ENCODE data around the gene CDHR1.
"Not testable (repeated sequence)": the region's sequence is repeated elsewhere in the genome, so short reads cannot be mapped to it uniquely, and the experiment has no call there.

CDHR1 gene

GRCh38 chr10:84164442-84164841 is 29.9 kb upstream of the CDHR1 start:
- H3K27ac Mint-ChIP-seq (ENCODE audit: low read depth): no peak overlapping the region

GRCh38 chr10:84166620-84167288 is 27.6 kb upstream of the CDHR1 start:
- no peaks in the 10 kb centered on the region for H3K9me3 Mint-ChIP-seq
- ATAC-seq (replicated peaks; ENCODE audit: extremely low read depth, poor library complexity, severe bottlenecking) (no peak), DNase-seq (ENCODE audit: low spot score in 2 of 2) (no peak)
- H3K27ac Mint-ChIP-seq (ENCODE audit: low read depth): no peak overlapping the region
- no peaks in the 10 kb centered on the region for H3K4me1 Mint-ChIP-seq
- H3K4me3 Mint-ChIP-seq: no peak overlapping the region
- no peaks in the 10 kb centered on the region for H3K36me3 Mint-ChIP-seq (ENCODE audit: insufficient read depth)
- no peaks in the 10 kb centered on the region for H3K27me3 Mint-ChIP-seq

More at GRCh38 chr10:84164442-84164841, 29.9 kb upstream of the CDHR1 start:
- Mint-ChIP-seq H3K9me3 (no peaks in the 10 kb centered on the region), H3K27me3 (no peaks in the 10 kb centered on the region), H3K4me3 (no peak overlapping the region), H3K36me3 (ENCODE audit: insufficient read depth) (no peaks in the 10 kb centered on the region), H3K4me1 (peaks cover 4% of the 10 kb centered on the region)
- DNase-seq (ENCODE audit: low spot score in 2 of 2) (no peak), ATAC-seq (replicated peaks; ENCODE audit: extremely low read depth, poor library complexity, severe bottlenecking) (no peak)

- H3K4me1 Mint-ChIP-seq; ATAC-seq (replicated peaks; ENCODE audit: extremely low read depth, poor library complexity, severe bottlenecking); H3K27me3 Mint-ChIP-seq; DNase-seq (ENCODE audit: low spot score in 2 of 2); H3K36me3 Mint-ChIP-seq (ENCODE audit: insufficient read depth); H3K9me3 Mint-ChIP-seq; H3K4me3 Mint-ChIP-seq; H3K27ac Mint-ChIP-seq (ENCODE audit: low read depth): not testable (repeated sequence)
Observed at GRCh38 chr10:84167289-84167653, 27.1 kb upstream of the CDHR1 start.

GRCh38 chr10:84168382-84168781 is 26.0 kb upstream of the CDHR1 start:
- H3K27ac Mint-ChIP-seq (ENCODE audit: low read depth); H3K4me3 Mint-ChIP-seq; ATAC-seq (replicated peaks; ENCODE audit: extremely low read depth, poor library complexity, severe bottlenecking); H3K27me3 Mint-ChIP-seq; H3K36me3 Mint-ChIP-seq (ENCODE audit: insufficient read depth); H3K9me3 Mint-ChIP-seq; DNase-seq (ENCODE audit: low spot score in 2 of 2); H3K4me1 Mint-ChIP-seq: not testable (repeated sequence)

GRCh38 chr10:84171237-84171636 is 23.1 kb upstream of the CDHR1 start:
- not testable (repeated sequence) for H3K4me1 Mint-ChIP-seq; H3K27ac Mint-ChIP-seq (ENCODE audit: low read depth); H3K36me3 Mint-ChIP-seq (ENCODE audit: insufficient read depth); ATAC-seq (replicated peaks; ENCODE audit: extremely low read depth, poor library complexity, severe bottlenecking); DNase-seq (ENCODE audit: low spot score in 2 of 2); H3K9me3 Mint-ChIP-seq; H3K4me3 Mint-ChIP-seq; H3K27me3 Mint-ChIP-seq

- not testable (repeated sequence) for DNase-seq (ENCODE audit: low spot score in 2 of 2); H3K27ac Mint-ChIP-seq (ENCODE audit: low read depth); H3K36me3 Mint-ChIP-seq (ENCODE audit: insufficient read depth); H3K4me3 Mint-ChIP-seq; H3K4me1 Mint-ChIP-seq; H3K9me3 Mint-ChIP-seq; H3K27me3 Mint-ChIP-seq; ATAC-seq (replicated peaks; ENCODE audit: extremely low read depth, poor library complexity, severe bottlenecking)
Observed at GRCh38 chr10:84171700-84172466, 22.5 kb upstream of the CDHR1 start.

- ATAC-seq (replicated peaks; ENCODE audit: extremely low read depth, poor library complexity, severe bottlenecking): no peak
- Mint-ChIP-seq H3K36me3 (ENCODE audit: insufficient read depth) (no peaks in the 10 kb centered on the region), H3K27ac (ENCODE audit: low read depth) (no peak overlapping the region), H3K4me3 (no peak overlapping the region), H3K9me3 (no peaks in the 10 kb centered on the region), H3K27me3 (no peaks in the 10 kb centered on the region), H3K4me1 (peaks cover 7% of the 10 kb centered on the region)
- no peak for DNase-seq (ENCODE audit: low spot score in 2 of 2)
Observed at GRCh38 chr10:84172467-84173356, 21.6 kb upstream of the CDHR1 start.

GRCh38 chr10:84173501-84173929 is 20.8 kb upstream of the CDHR1 start, which contains the start of gene GPR15LG:
Gene GPR15LG, plus strand, starts transcription at chr10:84173801. Its CDS starts 51 bp downstream, at chr10:84173852.
- H3K36me3 Mint-ChIP-seq (ENCODE audit: insufficient read depth): no peaks in the 10 kb centered on the region

GRCh38 chr10:84175436-84175835 is 18.9 kb upstream of the CDHR1 start:
- no peaks in the 10 kb centered on the region for H3K27me3 Mint-ChIP-seq
- no peak overlapping the region for H3K4me3 Mint-ChIP-seq
- H3K36me3 Mint-ChIP-seq (ENCODE audit: insufficient read depth): no peaks in the 10 kb centered on the region
- H3K9me3 Mint-ChIP-seq: no peaks in the 10 kb centered on the region
- peaks cover 7% of the 10 kb centered on the region for H3K4me1 Mint-ChIP-seq
- ATAC-seq (replicated peaks; ENCODE audit: extremely low read depth, poor library complexity, severe bottlenecking) (no peak), DNase-seq (ENCODE audit: low spot score in 2 of 2) (no peak)
- H3K27ac Mint-ChIP-seq (ENCODE audit: low read depth): no peak overlapping the region

More at GRCh38 chr10:84173501-84173929, 20.8 kb upstream of the CDHR1 start, which contains the start of gene GPR15LG:
- no peaks in the 10 kb centered on the region for H3K27me3 Mint-ChIP-seq
- DNase-seq (ENCODE audit: low spot score in 2 of 2): no peak
- H3K4me1 Mint-ChIP-seq: peaks cover 7% of the 10 kb centered on the region
- no peaks in the 10 kb centered on the region for H3K9me3 Mint-ChIP-seq
- no peak within 1 kb of the TSS for H3K27ac Mint-ChIP-seq (ENCODE audit: low read depth)
- no peak within 1 kb of the TSS for H3K4me3 Mint-ChIP-seq
- ATAC-seq (replicated peaks; ENCODE audit: extremely low read depth, poor library complexity, severe bottlenecking): no peak

- Mint-ChIP-seq H3K36me3 (ENCODE audit: insufficient read depth) (no peaks in the 10 kb centered on the region), H3K27me3 (no peaks in the 10 kb centered on the region), H3K27ac (ENCODE audit: low read depth) (no peak overlapping the region), H3K4me3 (peak overlapping the region; percentile 56), H3K9me3 (no peaks in the 10 kb centered on the region), H3K4me1 (peaks cover 7% of the 10 kb centered on the region)
- DNase-seq (ENCODE audit: low spot score in 2 of 2) (no peak), ATAC-seq (replicated peaks; ENCODE audit: extremely low read depth, poor library complexity, severe bottlenecking) (no peak)
Observed at GRCh38 chr10:84176351-84176750, 18.0 kb upstream of the CDHR1 start.

- Mint-ChIP-seq H3K4me1 (peaks cover 7% of the 10 kb centered on the region), H3K27ac (ENCODE audit: low read depth) (no peak overlapping the region), H3K4me3 (peak overlapping the region; percentile 56), H3K36me3 (ENCODE audit: insufficient read depth) (no peaks in the 10 kb centered on the region), H3K27me3 (no peaks in the 10 kb centered on the region), H3K9me3 (no peaks in the 10 kb centered on the region)
- DNase-seq (ENCODE audit: low spot score in 2 of 2) (no peak), ATAC-seq (replicated peaks; ENCODE audit: extremely low read depth, poor library complexity, severe bottlenecking) (no peak)
Observed at GRCh38 chr10:84176836-84177474, 17.4 kb upstream of the CDHR1 start.

GRCh38 chr10:84177541-84178141 is 16.7 kb upstream of the CDHR1 start:
- peak; percentile 96 for ATAC-seq (replicated peaks; ENCODE audit: extremely low read depth, poor library complexity, severe bottlenecking)
- peak; percentile 47 to 78 for DNase-seq (ENCODE audit: low spot score in 2 of 2)
- Mint-ChIP-seq H3K36me3 (ENCODE audit: insufficient read depth) (no peaks in the 10 kb centered on the region), H3K9me3 (no peaks in the 10 kb centered on the region), H3K4me3 (no peak overlapping the region), H3K27me3 (no peaks in the 10 kb centered on the region), H3K4me1 (peaks cover 7% of the 10 kb centered on the region), H3K27ac (ENCODE audit: low read depth) (no peak overlapping the region)
